Stimulated activated CD8-positive, alpha-beta memory T cell treated with anti-CD3 and anti-CD28 coated beads, Interleukin-2, amount 100 ng/mL, for 1 hour (primary cell): ENCODE measurements around the gene TRAM2.

Experiments
- DNase-seq, 2 donors: peaks; one replicate each; pipeline ENCODE4 v3.0.0-alpha.2; 2020; ENCODE audit warnings: low read depth in 2 of 2

Gene TRAM2

DNA sequence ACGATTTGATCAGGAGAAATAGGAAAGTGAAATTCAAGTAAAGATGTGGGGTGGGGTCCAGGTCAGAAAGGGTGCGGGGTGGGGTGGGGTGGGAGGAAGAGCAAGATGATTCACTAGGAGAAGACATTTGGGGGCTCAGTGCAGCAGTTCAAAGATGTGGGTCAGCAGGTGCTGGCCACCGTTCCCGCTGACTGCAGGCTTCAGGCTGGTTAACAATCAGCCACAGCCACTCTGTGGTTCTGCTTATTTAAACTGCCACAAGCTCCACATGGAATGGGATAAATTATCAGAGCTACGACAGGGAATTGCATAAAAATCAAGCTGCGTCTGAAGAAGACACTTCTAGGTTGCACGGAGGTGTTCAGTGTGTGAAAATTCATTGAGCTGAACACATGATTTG, 49.4 kb downstream of the TRAM2 start:
- no peak for DNase-seq

DNA sequence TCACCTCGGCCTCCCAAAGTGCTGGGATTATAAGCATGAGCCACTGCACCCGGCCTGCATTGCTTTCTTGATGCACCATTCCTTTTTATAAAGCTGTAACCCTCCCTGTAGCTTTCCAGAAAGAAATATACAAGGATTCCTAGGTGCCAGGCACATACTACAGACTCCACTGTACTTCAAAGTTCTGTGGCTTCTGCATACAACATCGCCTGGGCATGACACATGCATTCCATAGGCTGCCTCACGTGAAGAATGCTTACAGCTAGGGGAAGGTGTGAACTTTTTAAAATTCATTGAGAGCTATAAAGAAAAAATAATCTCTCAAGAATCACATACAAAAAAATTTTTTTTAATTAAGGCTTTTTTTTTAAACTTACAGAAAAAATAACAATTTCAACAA, 50.2 kb downstream of the TRAM2 start:
- no peak for DNase-seq

DNA sequence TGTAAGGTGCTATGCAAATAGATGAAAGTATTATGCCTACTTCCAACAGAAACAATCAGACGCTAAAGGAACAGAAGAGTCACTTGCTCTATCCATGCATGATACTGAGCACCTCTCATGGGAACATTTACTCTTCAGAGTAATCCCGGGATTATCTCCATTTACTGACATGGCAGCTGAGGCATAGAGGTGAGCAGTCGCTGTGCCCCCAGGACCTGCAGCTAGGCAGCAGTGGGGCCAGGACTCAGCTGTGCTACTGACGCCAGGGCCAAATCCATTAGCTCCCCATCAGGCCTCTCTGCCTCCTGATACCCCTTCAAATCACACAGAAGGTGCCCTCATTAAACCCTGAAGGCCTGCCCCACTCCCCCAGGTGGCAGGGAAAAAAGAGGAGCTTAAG, 51.9 kb downstream of the TRAM2 start:
- no peak for DNase-seq

- DNase-seq: no peak
Observed at GRCh38 chr6:52523378-52524142, 53.3 kb downstream of the TRAM2 start.

- DNase-seq: no peak
Observed at GRCh38 chr6:52522655-52523054, 54.2 kb downstream of the TRAM2 start.

GRCh38 chr6:52522151-52522626, 54.7 kb downstream of the TRAM2 start:
- no peak for DNase-seq

GRCh38 chr6:52519618-52520017, 57.2 kb downstream of the TRAM2 start:
- DNase-seq: no peak

- DNase-seq: no peak
Observed at GRCh38 chr6:52518279-52518945, 58.4 kb downstream of the TRAM2 start.

DNA sequence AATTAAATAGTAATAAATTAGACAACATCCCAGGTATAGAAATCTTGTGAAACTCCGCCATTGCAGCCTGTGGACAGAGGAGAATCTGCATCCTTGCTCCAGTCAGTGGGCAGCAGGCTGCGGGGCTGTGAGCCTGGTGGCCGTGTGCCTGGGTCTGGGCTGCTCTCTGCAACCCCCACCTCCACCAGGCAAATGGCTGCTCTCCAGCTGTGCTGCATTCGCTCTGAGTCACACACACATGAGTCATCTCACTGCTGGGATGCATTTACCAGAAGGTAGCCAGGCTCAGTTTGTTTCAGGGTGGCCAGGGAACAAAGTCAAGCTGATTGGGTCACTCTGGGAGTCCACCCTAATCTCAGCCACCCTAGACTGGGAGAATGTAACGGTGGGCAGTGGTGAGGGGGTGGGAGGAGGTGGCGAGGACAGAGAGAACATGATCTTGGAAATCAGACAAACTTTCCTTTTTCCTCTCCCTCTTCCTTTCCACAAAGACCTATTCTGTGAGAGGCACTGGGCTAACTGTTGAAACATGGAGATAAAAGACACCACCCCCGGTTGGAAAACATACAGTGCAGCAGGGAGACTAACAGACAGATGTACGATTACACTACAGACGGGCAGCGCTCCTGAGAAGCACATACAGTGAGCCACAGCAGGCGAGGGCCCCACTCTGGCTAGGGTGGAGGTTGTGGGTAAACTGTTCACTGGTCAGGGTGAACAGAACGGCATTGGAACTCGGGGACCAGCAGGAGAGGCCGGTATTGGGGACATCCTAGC, 59.2 kb downstream of the TRAM2 start:
- DNase-seq: no peak

DNA sequence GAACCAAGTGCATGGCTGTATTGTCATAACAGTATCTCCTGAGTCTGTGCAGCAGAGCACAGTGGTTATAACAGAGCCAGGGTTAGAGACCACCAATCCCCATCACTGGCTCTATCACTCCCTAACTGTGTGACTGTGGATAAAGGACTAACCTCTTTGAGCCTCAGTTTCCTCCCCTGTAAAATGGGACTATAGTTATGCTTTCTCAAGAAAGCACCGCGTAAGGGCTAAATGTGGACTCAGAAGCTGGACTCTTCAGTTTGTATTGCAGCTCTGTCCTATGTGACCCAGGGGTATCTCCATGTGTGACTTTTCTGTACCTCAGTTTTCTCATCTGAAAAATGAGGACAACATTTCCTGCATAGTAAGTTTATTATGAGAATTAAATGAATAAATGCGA, 59.9 kb downstream of the TRAM2 start:
- DNase-seq: no peak

GRCh38 chr6:52516269-52516668, 60.6 kb downstream of the TRAM2 start:
- DNase-seq: no peak

- no peak for DNase-seq
Observed at GRCh38 chr6:52515219-52515960, 61.5 kb downstream of the TRAM2 start.

GRCh38 chr6:52514514-52514913, 62.3 kb downstream of the TRAM2 start:
- no peak for DNase-seq

DNA sequence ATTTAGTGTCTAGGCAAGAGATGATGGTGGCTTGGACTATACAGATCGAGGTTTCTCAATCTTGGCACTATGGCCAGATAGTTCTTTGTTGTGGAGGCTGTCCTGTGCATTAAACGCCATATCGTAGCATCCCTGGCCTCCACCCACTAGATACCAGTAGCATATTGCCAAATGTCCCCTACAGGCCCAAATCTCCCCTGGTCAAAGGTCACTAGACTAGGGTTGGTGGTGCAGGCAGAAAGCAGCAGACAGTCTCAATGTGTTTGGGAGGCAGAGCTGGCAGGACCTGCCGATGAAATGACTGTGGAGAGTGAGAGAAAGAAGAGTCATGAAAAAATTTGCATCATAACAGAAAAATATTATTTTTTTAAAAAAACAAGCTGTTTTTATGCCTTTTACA, 63.0 kb downstream of the TRAM2 start:
- no peak for DNase-seq

DNA sequence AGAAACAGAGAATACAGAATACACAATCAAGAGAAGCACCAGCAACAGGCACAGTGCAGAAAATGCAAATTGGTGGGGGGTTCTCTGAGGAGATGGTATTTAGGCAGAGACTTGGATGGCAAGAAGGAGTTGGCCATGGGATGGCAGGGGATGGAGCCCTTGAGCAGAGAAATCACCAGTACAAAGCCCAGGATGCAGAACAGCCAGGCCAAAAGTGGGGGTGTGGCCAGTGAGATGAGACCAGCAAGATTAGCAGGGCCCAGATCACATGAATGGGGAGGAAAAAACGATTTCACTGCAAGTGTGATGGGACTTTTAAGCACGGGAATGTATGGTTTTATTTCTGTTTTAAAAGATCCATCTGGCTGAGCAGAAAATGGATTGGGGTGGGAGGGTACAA, 63.4 kb downstream of the TRAM2 start:
- no peak for DNase-seq

DNA sequence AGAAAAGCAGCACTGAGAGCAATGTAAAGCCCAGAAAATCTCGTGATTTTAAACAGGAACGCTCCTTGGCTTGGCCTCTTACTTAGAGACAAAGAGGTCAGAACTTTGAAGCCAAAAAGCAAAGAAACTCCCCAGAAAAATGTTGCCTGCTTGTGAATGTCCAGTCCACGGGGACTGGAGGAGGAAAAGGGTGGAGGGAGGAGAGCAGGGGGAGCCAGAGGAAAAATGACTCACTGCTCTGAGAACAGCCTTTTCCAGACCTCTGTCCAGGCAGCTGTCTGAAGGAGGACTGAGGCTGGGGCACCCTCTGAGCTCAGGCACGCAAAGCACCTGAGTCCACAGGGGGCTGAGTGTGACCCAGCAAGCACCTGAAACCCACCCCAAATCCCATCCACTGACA, 64.7 kb downstream of the TRAM2 start:
- DNase-seq: no peak

DNA sequence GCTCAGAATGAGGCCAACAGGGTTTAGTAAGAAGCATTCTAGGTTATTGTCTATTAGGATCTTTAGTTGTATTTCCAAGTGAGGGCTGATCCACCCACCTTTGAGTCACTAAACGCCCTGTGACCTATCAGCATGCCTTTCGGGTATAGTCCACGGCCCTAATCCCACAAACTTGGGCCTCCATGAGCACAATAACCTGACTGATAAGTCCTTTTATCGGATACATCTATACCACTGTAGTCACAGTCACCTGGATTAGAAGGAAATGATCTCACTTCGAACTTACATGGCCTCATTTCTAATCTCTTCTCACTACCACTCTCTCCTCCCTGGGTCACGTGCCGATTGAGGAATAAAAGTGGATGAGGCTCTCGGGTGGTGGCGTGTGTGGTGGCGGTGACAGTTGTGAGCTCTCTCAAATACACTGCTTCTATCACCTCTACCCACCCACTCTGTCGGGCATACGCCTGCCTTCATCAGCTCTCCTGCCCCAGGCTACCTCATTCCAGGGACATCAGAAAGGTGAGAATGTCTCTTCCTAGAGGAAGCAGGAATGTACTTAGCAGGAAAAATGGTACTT, 65.2 kb downstream of the TRAM2 start:
- DNase-seq: no peak

DNA sequence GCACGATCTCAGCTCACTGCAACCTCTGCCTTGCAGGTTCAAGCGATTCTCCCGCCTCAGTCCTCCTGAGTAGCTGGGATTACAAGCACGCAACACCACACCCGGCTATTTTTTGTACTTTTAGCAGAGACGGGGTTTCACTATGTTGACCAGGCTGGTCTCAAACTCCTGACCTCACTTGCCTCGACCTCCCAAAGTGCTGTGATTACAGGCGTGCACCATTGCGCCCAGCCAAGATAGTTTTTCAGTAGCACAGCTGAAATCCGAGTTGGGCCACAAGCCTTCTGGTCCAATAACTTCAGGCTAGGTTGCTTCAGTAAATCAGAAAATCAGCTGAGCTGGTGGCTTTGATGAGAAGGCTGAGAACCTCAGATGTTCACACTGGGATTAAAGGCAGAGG, 65.7 kb downstream of the TRAM2 start:
- DNase-seq: no peak

DNA sequence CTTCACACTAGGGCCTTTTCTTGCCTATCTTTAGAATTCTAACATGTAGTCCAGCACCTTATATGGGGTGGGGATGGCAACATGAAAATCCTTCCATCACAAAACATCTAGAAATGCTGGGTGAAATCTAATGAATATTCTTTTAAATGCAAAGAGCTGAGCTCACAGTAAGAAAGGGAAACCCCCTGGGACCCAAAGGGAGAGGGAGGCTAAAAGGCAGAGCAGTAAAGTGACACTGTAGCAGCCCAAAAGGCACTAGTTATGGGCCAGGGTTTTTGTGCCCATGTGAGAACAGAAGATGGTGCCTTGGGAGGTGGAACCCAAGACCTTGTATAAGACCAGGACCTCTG, 66.7 kb downstream of the TRAM2 start:
- no peak for DNase-seq

DNA sequence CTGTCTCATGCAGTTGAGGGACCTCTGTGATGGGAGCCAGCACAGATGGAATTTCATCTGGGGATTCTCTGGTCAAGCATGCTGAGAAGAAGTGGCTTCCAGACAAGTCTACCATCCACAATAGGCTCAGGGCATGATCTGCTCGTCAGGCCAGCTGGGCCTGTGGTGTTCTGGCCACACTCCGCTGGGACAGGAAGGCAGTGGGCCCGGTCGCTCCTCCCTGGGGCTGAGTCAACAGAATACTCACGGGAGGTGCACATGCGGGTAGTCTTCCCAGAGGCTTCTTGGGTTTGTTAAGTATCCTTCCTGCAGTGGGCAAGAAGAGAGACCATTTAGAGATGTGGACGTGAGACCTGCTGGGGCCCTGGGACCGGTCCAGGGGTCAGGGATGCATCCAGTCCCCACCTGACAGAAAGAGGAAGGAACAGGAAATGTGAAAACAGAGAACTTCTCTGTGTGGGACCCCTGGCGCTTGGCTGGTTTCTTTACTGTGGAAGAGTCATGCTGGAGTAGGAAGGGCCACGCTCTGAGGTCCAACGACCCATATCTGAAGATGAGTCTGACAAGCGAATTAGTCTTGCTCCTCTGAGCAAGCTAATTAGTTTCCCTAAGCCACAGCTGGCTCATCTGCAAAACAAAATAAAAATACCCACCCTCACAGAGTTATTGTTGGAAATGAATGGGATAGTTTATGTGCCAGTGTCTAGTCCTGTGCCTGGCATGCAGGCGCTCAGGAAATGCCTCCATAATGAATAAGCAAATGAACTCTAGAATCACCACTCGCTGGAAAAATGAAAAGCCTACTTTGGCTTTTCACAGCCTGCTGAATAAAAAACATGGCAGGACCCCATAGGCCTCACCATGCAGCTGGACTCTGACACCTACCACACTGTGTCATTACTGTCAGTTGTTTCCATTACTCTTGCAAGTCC, 67.3 kb downstream of the TRAM2 start:
- DNase-seq: no peak
